ENCODE data around the gene DAP. TPM values are rescaled to one million over a fixed set of nuclear protein-coding genes. Genes with fewer than 3 reads are reported as not detected.

The DAP gene
- total RNA-seq, 1 experiment from 2014 or later: 279 TPM

DNA sequence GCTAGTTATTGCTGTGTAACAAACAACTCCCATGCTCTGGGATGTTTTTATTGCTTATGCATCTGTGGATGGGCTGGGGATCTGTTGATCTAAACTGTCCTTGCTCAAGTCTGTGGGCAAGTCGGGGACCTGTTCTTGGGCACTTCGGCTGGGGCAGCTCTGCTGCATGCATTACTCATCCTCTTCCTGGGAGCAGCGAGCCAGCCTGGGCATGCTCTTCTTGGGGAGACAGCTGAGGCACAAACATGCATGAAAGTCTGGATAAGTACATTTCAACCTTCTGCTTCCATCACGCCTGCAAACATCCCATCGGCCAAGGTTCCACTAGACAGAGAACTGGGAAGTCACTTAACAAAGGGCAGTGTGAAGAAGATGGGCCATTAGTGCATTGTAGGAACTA, 130.9 kb downstream of the DAP start:
- Histone ChIP-seq H3K79me2 (ENCODE audit: low read depth) (no peaks in the 10 kb centered on the region), H3K4me2 (no peak overlapping the region), H3K27ac (no peak overlapping the region), H3K4me1 (replicated peaks; ENCODE audit: insufficient read depth) (peaks cover 7% of the 10 kb centered on the region; the same call in 1 of the 2 replicates), H3K4me3 (no peak overlapping the region), H3K9me2 (ENCODE audit: insufficient read depth) (no peaks in the 10 kb centered on the region), H3K9me3 (ENCODE audit: insufficient read depth, low read depth) (no peaks in the 10 kb centered on the region), H3K36me3 (ENCODE audit: low read depth) (no peaks in the 10 kb centered on the region), H3K27me3 (ENCODE audit: insufficient read depth, low read depth) (no peaks in the 10 kb centered on the region), H3F3A (ENCODE audit: insufficient read depth, low read depth) (peaks cover 10% of the 10 kb centered on the region; the same call in 1 of the 2 replicates), H2AFZ (no peak overlapping the region), H4K20me1 (ENCODE audit: insufficient read depth) (no peaks in the 10 kb centered on the region)
- BruUV-seq (replicated peaks): no TSS peak
- DNase-seq: no peak
- ChIA-PET POLR2A (ENCODE audit: unreplicated experiment) (no interaction called here), CTCF (interaction anchor here (4.3 kb wide), 1 partner anchor 176 kb away, joined by 69 read pairs; no protein-coding TSS in a partner anchor)
- intact Hi-C loops (cut with micrococcal nuclease; ENCODE audit: unreplicated experiment): no loop called here
- no peak for TF ChIP-seq EZH2 (IDR thresholded peaks at IDR 0.05; ENCODE audit: low read depth)

DNA sequence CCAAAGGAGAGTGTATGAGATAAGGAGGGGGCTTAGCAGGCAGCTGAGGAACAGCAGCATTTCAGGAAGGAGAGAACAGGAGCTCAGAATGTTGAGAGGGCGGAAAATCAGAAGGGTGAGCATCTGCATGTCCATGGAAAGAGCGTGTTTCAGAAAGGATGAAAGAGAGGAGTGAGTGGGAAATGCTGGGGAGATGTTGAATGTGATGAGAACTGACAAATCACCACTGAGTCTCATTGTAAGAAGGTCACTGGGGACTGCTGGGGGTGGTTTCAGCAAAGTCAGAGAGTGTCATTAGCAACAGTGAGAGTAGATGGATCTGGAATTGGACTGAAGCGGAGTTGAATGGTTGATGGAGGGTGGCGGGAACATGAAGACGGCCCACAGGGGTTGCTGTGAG, 131.4 kb downstream of the DAP start:
- no peak for TF ChIP-seq EZH2 (IDR thresholded peaks at IDR 0.05; ENCODE audit: low read depth)
- TF ChIP-seq, protein P1, sequence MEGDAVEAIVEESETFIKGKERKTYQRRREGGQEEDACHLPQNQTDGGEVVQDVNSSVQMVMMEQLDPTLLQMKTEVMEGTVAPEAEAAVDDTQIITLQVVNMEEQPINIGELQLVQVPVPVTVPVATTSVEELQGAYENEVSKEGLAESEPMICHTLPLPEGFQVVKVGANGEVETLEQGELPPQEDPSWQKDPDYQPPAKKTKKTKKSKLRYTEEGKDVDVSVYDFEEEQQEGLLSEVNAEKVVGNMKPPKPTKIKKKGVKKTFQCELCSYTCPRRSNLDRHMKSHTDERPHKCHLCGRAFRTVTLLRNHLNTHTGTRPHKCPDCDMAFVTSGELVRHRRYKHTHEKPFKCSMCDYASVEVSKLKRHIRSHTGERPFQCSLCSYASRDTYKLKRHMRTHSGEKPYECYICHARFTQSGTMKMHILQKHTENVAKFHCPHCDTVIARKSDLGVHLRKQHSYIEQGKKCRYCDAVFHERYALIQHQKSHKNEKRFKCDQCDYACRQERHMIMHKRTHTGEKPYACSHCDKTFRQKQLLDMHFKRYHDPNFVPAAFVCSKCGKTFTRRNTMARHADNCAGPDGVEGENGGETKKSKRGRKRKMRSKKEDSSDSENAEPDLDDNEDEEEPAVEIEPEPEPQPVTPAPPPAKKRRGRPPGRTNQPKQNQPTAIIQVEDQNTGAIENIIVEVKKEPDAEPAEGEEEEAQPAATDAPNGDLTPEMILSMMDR (conservative IDR thresholded peaks at IDR 0.05): no peak

More for the DNA sequence above, 131.4 kb downstream of the DAP start:
- H2AFZ ChIP-seq: no peak overlapping the region
- H3K9me2 ChIP-seq (ENCODE audit: insufficient read depth): no peaks in the 10 kb centered on the region
- no peak overlapping the region for H3K4me2 ChIP-seq
- CTCF ChIA-PET: interaction anchor here (0.6 to 4.3 kb wide), 3 partner anchors 78 to 176 kb away, joined by 3 to 69 read pairs (median 4); no protein-coding TSS in a partner anchor
- intact Hi-C loops (cut with micrococcal nuclease; ENCODE audit: unreplicated experiment): loop anchor here (2.0 kb wide), 1 partner anchor 29 kb away; no protein-coding TSS in a partner anchor
- no peak overlapping the region for H3K4me3 ChIP-seq
- H3K79me2 ChIP-seq (ENCODE audit: low read depth): no peaks in the 10 kb centered on the region
- H3K27me3 ChIP-seq (ENCODE audit: insufficient read depth, low read depth): no peaks in the 10 kb centered on the region
- peaks cover 7% of the 10 kb centered on the region; the same call in 1 of the 2 replicates for H3K4me1 ChIP-seq (replicated peaks; ENCODE audit: insufficient read depth)
- H3F3A ChIP-seq (ENCODE audit: insufficient read depth, low read depth): peaks cover 10% of the 10 kb centered on the region; the same call in 1 of the 2 replicates
- no peaks in the 10 kb centered on the region for H3K36me3 ChIP-seq (ENCODE audit: low read depth)
- no peaks in the 10 kb centered on the region for H4K20me1 ChIP-seq (ENCODE audit: insufficient read depth)
- BruUV-seq (replicated peaks): no TSS peak
- POLR2A ChIA-PET (ENCODE audit: unreplicated experiment): no interaction called here
- no peak for DNase-seq
- no peak overlapping the region for H3K27ac ChIP-seq
- H3K9me3 ChIP-seq (ENCODE audit: insufficient read depth, low read depth): no peaks in the 10 kb centered on the region

Other genes starting within 250 kb of the DAP start
- 32.1 and 37.4 TPM in 2 replicates for gene ANKRD33B, start 197.2 kb downstream of the DAP start, total RNA-seq (2021)

Measured in PC-9 (cell line).